Mammary epithelial cell (primary cell): ENCODE results near the gene EXOSC1.

ENCODE experiments used
- CTCF ChIP-seq, 2 donors: IDR thresholded peaks in 1 of 2; conservative IDR thresholded peaks in 1 of 2; 2 replicates each; pipeline ENCODE4 v1.5.1; 2011 to 2012; ENCODE audit warnings: inconsistent platforms in 2 of 2, low read length in 2 of 2, mild to moderate bottlenecking in 2 of 2, control low read depth in 1 of 2, low read depth in 1 of 2; ENCODE audit not compliant: insufficient read depth in 1 of 2; ENCODE audit errors: extremely low read depth in 1 of 2
- EZH2 ChIP-seq: IDR thresholded peaks from 2 replicates; pipeline ENCODE4 v1.6.1; 2012; ENCODE audit warnings: low read length, inconsistent platforms, borderline replicate concordance

- TF ChIP-seq CTCF (conservative IDR thresholded peaks at IDR 0.05 in 1 of 2, IDR thresholded peaks at IDR 0.05 in 1 of 2; ENCODE audit: extremely low read depth in 1 of 2, insufficient read depth in 1 of 2, low read depth in 1 of 2, low read length in 2 of 2): no peak
- TF ChIP-seq EZH2: no peak
These were observed 37.9 kb downstream of the EXOSC1 start for GRCh38 chr10:97407952-97408248.
